ENCODE measurements around the gene PRDM16. TPM values are rescaled to one million over a fixed set of nuclear protein-coding genes. Genes with fewer than 3 reads are reported as not detected.

Gene PRDM16
- total and polyA plus RNA-seq, 2 donors (not counting 1 experiment from before 2014, with no cell fraction given) = 0.03 to 0.12 TPM

DNA sequence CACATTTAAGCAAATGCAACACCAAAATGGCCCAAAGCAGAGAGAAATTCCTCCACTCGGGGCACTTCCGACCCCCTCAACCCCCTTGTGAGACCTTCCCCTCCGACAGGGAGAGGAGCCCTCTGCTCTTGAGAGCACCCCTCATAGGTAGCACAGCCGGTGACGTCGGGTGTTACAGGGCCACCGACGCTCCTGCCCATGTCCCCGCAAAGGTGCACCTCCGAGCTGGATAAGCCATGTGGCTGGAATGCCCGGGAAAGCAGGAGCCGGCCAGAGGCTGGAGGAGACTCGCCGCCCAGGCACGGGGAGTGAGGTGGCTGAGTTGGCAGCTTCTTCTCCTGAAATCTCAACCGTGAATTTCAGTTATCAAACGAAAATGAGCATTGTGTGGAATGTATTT is 318.4 kb downstream of the PRDM16 start:
- WGBS (ENCODE audit: insufficient coverage) = 88% methylated on average over 12 of the region's 17 CpGs
- peaks cover 0 to 12% (median under 1%) of the 10 kb centered on the region in 4 experiments for H3K27me3 ChIP-seq (replicated peaks in 1 of 4; ENCODE audit: control extremely low read depth in 1 of 4, control insufficient read depth in 3 of 4, insufficient read depth in 4 of 4, low read length in 3 of 4)
- no peaks in the 10 kb centered on the region for H3K4me1 Mint-ChIP-seq
- no peak overlapping the region for H3K4me3 ChIP-seq (ENCODE audit: control extremely low read depth in 1 of 5, extremely low read depth in 1 of 5, insufficient read depth in 1 of 5, low read depth in 2 of 5, low read length in 4 of 5)
- H3K4me2 ChIP-seq (replicated peaks; ENCODE audit: low read depth, low read length, poor library complexity, severe bottlenecking) = no peak overlapping the region
- H3K9ac ChIP-seq (ENCODE audit: low read length) = no peak overlapping the region
- no peaks in the 10 kb centered on the region for H4K20me1 ChIP-seq (ENCODE audit: control insufficient read depth, insufficient read depth, low read length, poor library complexity, severe bottlenecking)
- intact Hi-C loops (cut with micrococcal nuclease) = no loop called here
- CTCF ChIA-PET = no interaction called here
- no peak overlapping the region for H3K4me3 Mint-ChIP-seq
- H3K27ac Mint-ChIP-seq = no peak overlapping the region
- H3K27me3 Mint-ChIP-seq = peaks cover 8% of the 10 kb centered on the region
- DNase-seq (no peak), ATAC-seq (ENCODE audit: low read depth) (no peak)
- no peaks in the 10 kb centered on the region for H3K79me2 ChIP-seq (ENCODE audit: control insufficient read depth, insufficient read depth, low read length)
- no peaks in the 10 kb centered on the region for H3K9me3 Mint-ChIP-seq (ENCODE audit: insufficient read depth)
- no peaks in the 10 kb centered on the region for H3K4me1 ChIP-seq (ENCODE audit: control insufficient read depth in 2 of 2, insufficient read depth in 2 of 2, low read length in 2 of 2)
- no peak overlapping the region for H3K27ac ChIP-seq (ENCODE audit: low read length in 2 of 2)
- H2AFZ ChIP-seq (ENCODE audit: insufficient read depth, low read depth, low read length, poor library complexity, severe bottlenecking) = no peak overlapping the region
- no peaks in the 10 kb centered on the region for H3K9me3 ChIP-seq (ENCODE audit: control extremely low read depth in 1 of 3, control insufficient read depth in 2 of 3, insufficient read depth in 1 of 3, low read length in 2 of 3)
- H3K36me3 ChIP-seq (replicated peaks in 1 of 2; ENCODE audit: control extremely low read depth in 1 of 2, control insufficient read depth in 1 of 2, extremely low read depth in 1 of 2, insufficient read depth in 2 of 2, low read length in 1 of 2) = no peaks in the 10 kb centered on the region
- TF ChIP-seq, protein P1, sequence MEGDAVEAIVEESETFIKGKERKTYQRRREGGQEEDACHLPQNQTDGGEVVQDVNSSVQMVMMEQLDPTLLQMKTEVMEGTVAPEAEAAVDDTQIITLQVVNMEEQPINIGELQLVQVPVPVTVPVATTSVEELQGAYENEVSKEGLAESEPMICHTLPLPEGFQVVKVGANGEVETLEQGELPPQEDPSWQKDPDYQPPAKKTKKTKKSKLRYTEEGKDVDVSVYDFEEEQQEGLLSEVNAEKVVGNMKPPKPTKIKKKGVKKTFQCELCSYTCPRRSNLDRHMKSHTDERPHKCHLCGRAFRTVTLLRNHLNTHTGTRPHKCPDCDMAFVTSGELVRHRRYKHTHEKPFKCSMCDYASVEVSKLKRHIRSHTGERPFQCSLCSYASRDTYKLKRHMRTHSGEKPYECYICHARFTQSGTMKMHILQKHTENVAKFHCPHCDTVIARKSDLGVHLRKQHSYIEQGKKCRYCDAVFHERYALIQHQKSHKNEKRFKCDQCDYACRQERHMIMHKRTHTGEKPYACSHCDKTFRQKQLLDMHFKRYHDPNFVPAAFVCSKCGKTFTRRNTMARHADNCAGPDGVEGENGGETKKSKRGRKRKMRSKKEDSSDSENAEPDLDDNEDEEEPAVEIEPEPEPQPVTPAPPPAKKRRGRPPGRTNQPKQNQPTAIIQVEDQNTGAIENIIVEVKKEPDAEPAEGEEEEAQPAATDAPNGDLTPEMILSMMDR (IDR thresholded peaks at IDR 0.05) = no peak
- TF ChIP-seq EZH2 (IDR thresholded peaks at IDR 0.05; ENCODE audit: borderline replicate concordance, insufficient read depth, low read depth, low read length, poor library complexity, severe bottlenecking) = no peak
- POLR2A ChIA-PET = no interaction called here

DNA sequence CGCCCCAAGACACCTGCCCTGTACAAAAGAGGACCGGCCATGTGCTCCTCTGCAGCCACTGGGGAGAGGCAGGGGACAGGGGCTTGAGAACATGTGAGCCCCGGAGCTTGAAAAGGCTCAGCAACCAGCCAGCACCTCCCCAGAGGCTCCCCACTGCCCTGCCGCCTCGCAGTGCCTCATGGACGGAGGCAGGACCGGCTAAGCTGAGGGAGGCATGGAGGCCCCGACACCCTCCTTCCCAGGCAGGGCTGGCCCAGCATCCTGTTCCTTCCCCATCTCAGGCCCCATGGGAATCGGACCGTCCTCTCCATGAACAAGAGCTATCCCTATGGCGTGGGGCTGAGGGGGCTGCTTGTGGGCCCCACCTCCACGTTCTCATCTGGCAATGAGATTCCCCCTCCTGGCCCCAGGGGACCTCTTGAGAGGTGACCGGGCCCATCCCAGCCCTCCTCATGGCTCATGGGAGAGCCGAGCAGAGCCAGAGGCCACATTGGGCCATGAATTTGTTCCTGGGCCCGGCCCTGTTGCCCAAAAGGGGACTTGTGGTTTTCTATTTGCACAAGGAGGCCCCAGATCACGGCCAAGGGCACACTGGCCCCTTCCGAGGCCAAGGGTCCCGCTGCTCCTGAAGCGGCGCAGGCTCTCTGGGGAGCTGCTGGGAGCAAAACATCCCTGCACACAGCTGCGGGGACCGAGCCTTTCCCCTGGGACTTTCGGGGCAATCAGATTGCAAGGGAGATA is 320.3 kb downstream of the PRDM16 start:
- no peaks in the 10 kb centered on the region for H3K4me1 ChIP-seq (ENCODE audit: control insufficient read depth in 2 of 2, insufficient read depth in 2 of 2, low read length in 2 of 2)
- H3K9me3 ChIP-seq (ENCODE audit: control extremely low read depth in 1 of 3, control insufficient read depth in 2 of 3, insufficient read depth in 1 of 3, low read length in 2 of 3) = no peaks in the 10 kb centered on the region
- ChIA-PET CTCF (no interaction called here), POLR2A (no interaction called here)
- TF ChIP-seq EZH2 (IDR thresholded peaks at IDR 0.05; ENCODE audit: borderline replicate concordance, insufficient read depth, low read depth, low read length, poor library complexity, severe bottlenecking) = no peak
- TF ChIP-seq, protein P1 (IDR thresholded peaks at IDR 0.05) = no peak
- H3K27ac ChIP-seq (ENCODE audit: low read length in 2 of 2) = no peak overlapping the region
- H3K27me3 ChIP-seq (replicated peaks in 1 of 4; ENCODE audit: control extremely low read depth in 1 of 4, control insufficient read depth in 3 of 4, insufficient read depth in 4 of 4, low read length in 3 of 4) = peaks cover 0 to 14% (median 7%) of the 10 kb centered on the region in 4 experiments
- H4K20me1 ChIP-seq (ENCODE audit: control insufficient read depth, insufficient read depth, low read length, poor library complexity, severe bottlenecking) = no peaks in the 10 kb centered on the region
- ATAC-seq (ENCODE audit: low read depth) (no peak), DNase-seq (no peak)
- H3K4me3 ChIP-seq (ENCODE audit: control extremely low read depth in 1 of 5, extremely low read depth in 1 of 5, insufficient read depth in 1 of 5, low read depth in 2 of 5, low read length in 4 of 5) = no peak overlapping the region
- no peaks in the 10 kb centered on the region for H3K9me3 Mint-ChIP-seq (ENCODE audit: insufficient read depth)
- H2AFZ ChIP-seq (ENCODE audit: insufficient read depth, low read depth, low read length, poor library complexity, severe bottlenecking) = no peak overlapping the region
- H3K4me3 Mint-ChIP-seq = no peak overlapping the region
- no peaks in the 10 kb centered on the region for H3K4me1 Mint-ChIP-seq
- no peaks in the 10 kb centered on the region for H3K36me3 ChIP-seq (replicated peaks in 1 of 2; ENCODE audit: control extremely low read depth in 1 of 2, control insufficient read depth in 1 of 2, extremely low read depth in 1 of 2, insufficient read depth in 2 of 2, low read length in 1 of 2)
- H3K27me3 Mint-ChIP-seq = peaks cover 20% of the 10 kb centered on the region
- no peaks in the 10 kb centered on the region for H3K79me2 ChIP-seq (ENCODE audit: control insufficient read depth, insufficient read depth, low read length)
- no peak overlapping the region for H3K9ac ChIP-seq (ENCODE audit: low read length)
- no peak overlapping the region for H3K4me2 ChIP-seq (replicated peaks; ENCODE audit: low read depth, low read length, poor library complexity, severe bottlenecking)
- no peak overlapping the region for H3K27ac Mint-ChIP-seq
- intact Hi-C loops (cut with micrococcal nuclease) = no loop called here
- 71% methylated on average over 21 of the region's 23 CpGs for WGBS (ENCODE audit: insufficient coverage)
